NB4 (cell line): Measurements from ENCODE around the gene ST6GALNAC3.

ENCODE experiments used
- DNase-seq: peaks from one replicate; pipeline ENCODE4 v3.0.0; 2010; ENCODE audit warnings: low read depth
- H3K4me3 ChIP-seq: one replicate; pipeline ENCODE4 v1.5.1; 2011; ENCODE audit warnings: mild to moderate bottlenecking, low read depth, low read length, moderate library complexity
- MYC ChIP-seq: IDR thresholded peaks from 2 replicates; pipeline ENCODE4 v1.6.1; 2011; ENCODE audit warnings: low read depth, low read length
- POLR2A ChIP-seq: IDR thresholded peaks from 2 replicates; pipeline ENCODE4 v1.6.1; 2011; ENCODE audit warnings: mild to moderate bottlenecking; ENCODE audit not compliant: insufficient read length; ENCODE audit errors: extremely low read depth
- TF ChIP-seq, protein P1 (sequence below): IDR thresholded peaks from 2 replicates; pipeline ENCODE4 v1.6.1; 2011; ENCODE audit warnings: low read depth, low read length
- TF ChIP-seq, protein P2 (sequence below): IDR thresholded peaks from one replicate; pipeline ENCODE4 v1.5.1; 2012; ENCODE audit warnings: low read depth, low read length

The ST6GALNAC3 gene

GRCh38 chr1:76444773-76445172 is 370.2 kb downstream of the ST6GALNAC3 start:
- no peak overlapping the region for H3K4me3 ChIP-seq
- DNase-seq = no peak
- TF ChIP-seq POLR2A = no peak
- no peak for TF ChIP-seq MYC
- TF ChIP-seq, protein P1, sequence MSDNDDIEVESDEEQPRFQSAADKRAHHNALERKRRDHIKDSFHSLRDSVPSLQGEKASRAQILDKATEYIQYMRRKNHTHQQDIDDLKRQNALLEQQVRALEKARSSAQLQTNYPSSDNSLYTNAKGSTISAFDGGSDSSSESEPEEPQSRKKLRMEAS = no peak
- TF ChIP-seq, protein P2, sequence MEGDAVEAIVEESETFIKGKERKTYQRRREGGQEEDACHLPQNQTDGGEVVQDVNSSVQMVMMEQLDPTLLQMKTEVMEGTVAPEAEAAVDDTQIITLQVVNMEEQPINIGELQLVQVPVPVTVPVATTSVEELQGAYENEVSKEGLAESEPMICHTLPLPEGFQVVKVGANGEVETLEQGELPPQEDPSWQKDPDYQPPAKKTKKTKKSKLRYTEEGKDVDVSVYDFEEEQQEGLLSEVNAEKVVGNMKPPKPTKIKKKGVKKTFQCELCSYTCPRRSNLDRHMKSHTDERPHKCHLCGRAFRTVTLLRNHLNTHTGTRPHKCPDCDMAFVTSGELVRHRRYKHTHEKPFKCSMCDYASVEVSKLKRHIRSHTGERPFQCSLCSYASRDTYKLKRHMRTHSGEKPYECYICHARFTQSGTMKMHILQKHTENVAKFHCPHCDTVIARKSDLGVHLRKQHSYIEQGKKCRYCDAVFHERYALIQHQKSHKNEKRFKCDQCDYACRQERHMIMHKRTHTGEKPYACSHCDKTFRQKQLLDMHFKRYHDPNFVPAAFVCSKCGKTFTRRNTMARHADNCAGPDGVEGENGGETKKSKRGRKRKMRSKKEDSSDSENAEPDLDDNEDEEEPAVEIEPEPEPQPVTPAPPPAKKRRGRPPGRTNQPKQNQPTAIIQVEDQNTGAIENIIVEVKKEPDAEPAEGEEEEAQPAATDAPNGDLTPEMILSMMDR = no peak

GRCh38 chr1:76450229-76450628 is 375.7 kb downstream of the ST6GALNAC3 start:
- no peak overlapping the region for H3K4me3 ChIP-seq
- no peak for TF ChIP-seq POLR2A
- TF ChIP-seq, protein P1 = no peak
- TF ChIP-seq, protein P2 = no peak
- TF ChIP-seq MYC = no peak
- DNase-seq = no peak

GRCh38 chr1:76463278-76463677 is 388.7 kb downstream of the ST6GALNAC3 start:
- no peak overlapping the region for H3K4me3 ChIP-seq
- DNase-seq = no peak
- TF ChIP-seq, protein P2 = no peak
- no peak for TF ChIP-seq POLR2A
- no peak for TF ChIP-seq MYC
- TF ChIP-seq, protein P1 = no peak

DNA sequence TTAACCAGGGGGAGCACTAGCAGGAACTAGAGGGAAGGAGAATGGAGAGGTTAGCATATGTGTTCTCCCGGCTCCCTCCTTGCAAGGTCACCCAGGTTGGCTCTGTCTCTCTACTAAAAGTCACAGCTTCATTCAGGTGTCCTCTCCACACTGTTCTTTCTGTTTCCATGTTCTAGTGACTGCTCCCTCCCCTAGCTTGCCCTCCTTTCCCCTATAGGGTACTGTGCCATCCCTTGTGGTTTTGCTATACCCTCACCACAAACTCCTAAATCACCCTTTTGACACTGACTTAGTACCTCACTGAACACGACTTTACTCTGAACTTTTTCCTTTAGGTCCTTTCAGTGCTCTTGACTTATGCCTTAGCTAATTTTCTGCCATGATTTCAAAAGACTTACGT is 389.3 kb downstream of the ST6GALNAC3 start:
- DNase-seq = no peak
- no peak overlapping the region for H3K4me3 ChIP-seq
- no peak for TF ChIP-seq POLR2A
- no peak for TF ChIP-seq MYC
- TF ChIP-seq, protein P2 = no peak
- TF ChIP-seq, protein P1 = no peak

DNA sequence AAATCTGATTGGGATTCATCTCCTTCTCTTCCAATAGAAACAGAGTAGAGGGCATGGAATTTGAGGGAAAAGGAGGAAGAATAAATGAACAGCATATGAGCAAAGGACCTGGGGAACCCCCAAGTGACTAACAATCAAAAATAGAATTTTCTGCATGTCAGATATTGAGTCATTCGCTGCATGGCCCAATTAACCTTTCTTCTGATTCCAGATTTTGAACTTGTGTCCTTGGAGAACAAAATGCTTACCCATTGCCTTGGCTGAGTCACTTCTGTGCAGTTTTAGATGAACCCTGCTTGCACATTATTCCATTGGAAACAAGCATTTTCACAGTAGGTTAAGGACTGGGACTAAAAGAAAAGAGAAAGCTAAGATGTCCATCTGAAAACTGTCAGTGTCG is 390.5 kb downstream of the ST6GALNAC3 start:
- TF ChIP-seq, protein P1 = no peak
- TF ChIP-seq POLR2A (no peak), MYC (no peak)
- TF ChIP-seq, protein P2 = no peak
- H3K4me3 ChIP-seq = no peak overlapping the region
- no peak for DNase-seq
